Endothelial cell of umbilical vein (primary cell): Measurements from ENCODE around the gene RNH1. TPM values are rescaled to one million over a fixed set of nuclear protein-coding genes. Genes with fewer than 3 reads are reported as not detected.

Experiments
- BruUV-seq: library from RNA; stranded (reverse); fragments of 400-500 nt; replicated peaks from 2 replicates; lab custom pipeline; 2021; lab: Mats Ljungman, UMichigan
- CTCF ChIA-PET: fragments of 300-600, 350-600 bp; sonication (Branson Sonifier 250); formaldehyde crosslinking; loops from one replicate; lab custom pipeline; 2021; ENCODE audit warnings: antibody characterized with exemption, inconsistent platforms; lab: Charles Lee
- POLR2A ChIA-PET: fragments of 300-600, 350-600 bp; sonication (Branson Sonifier 250); formaldehyde crosslinking; loops from one replicate; lab custom pipeline; 2021; ENCODE audit warnings: antibody characterized with exemption, inconsistent platforms; lab: Charles Lee
- DNase-seq: peaks from one replicate; pipeline ENCODE4 v3.0.0-alpha.2; 2011; ENCODE audit warnings: low read depth, low spot score
- FAIRE-seq: peaks from 2 replicates; lab custom pipeline; 2011; peaks lifted over from hg19 to GRCh38; lab: Jason Lieb, UNC
- H2AFZ ChIP-seq: 2 replicates; pipeline ENCODE4 v1.6.0; 2012; ENCODE audit warnings: low read depth, low read length, control low read depth, inconsistent platforms
- H3K27ac ChIP-seq: 2 replicates; pipeline ENCODE4 v1.5.1; 2011; ENCODE audit warnings: low read depth, mild to moderate bottlenecking, control low read depth, low read length, moderate library complexity; ENCODE audit not compliant: insufficient read depth
- H3K27me3 ChIP-seq, 2 experiments: 2 replicates each; pipeline versions ENCODE4 v1.6.0 to v1.6.1; 2011; ENCODE audit warnings: low read length in 2 of 2, mixed read lengths in 1 of 2; ENCODE audit not compliant: control insufficient read depth in 2 of 2, insufficient read depth in 2 of 2
- H3K36me3 ChIP-seq, 2 experiments: 2 replicates in 1 of 2; 3 replicates in 1 of 2; pipeline ENCODE4 v1.5.1; 2011; ENCODE audit warnings: low read length in 2 of 2, mild to moderate bottlenecking in 1 of 2, moderate library complexity in 1 of 2; ENCODE audit not compliant: control insufficient read depth in 2 of 2, insufficient read depth in 2 of 2; ENCODE audit errors: extremely low read depth in 1 of 2
- H3K4me1 ChIP-seq: 3 replicates; pipeline ENCODE4 v1.5.1; 2011; ENCODE audit warnings: mild to moderate bottlenecking, low read length; ENCODE audit not compliant: control insufficient read depth, insufficient read depth; ENCODE audit errors: extremely low read depth
- H3K4me2 ChIP-seq: 2 replicates; pipeline ENCODE4 v1.6.1; 2011; ENCODE audit warnings: low read length, control low read depth, mixed read lengths; ENCODE audit not compliant: insufficient read depth
- H3K4me3 ChIP-seq, 3 experiments: fragments of 200-600 bp in 1 of 3; sonication (generic), shearing (Covaris generic) in 1 of 3; replicated peaks in 1 of 3; 2 replicates each; pipeline ENCODE4 v1.5.1; 2011 to 2016; ENCODE audit warnings: control low read depth in 3 of 3, low read length in 3 of 3, mild to moderate bottlenecking in 2 of 3, inconsistent platforms in 1 of 3, low read depth in 1 of 3, moderate library complexity in 1 of 3; ENCODE audit not compliant: insufficient read depth in 1 of 3
- H3K79me2 ChIP-seq: 2 replicates; pipeline ENCODE4 v1.6.0; 2012; ENCODE audit warnings: low read length, inconsistent platforms; ENCODE audit not compliant: control insufficient read depth, insufficient read depth
- H3K9ac ChIP-seq: replicated peaks from 2 replicates; pipeline ENCODE3; 2011; ENCODE audit warnings: low read length, control low read depth; ENCODE audit not compliant: insufficient read depth; ENCODE audit errors: extremely low read depth
- H3K9me1 ChIP-seq: replicated peaks from 3 replicates; pipeline ENCODE4 v1.6.0; 2011; ENCODE audit warnings: mild to moderate bottlenecking, low read length; ENCODE audit not compliant: control insufficient read depth, insufficient read depth; ENCODE audit errors: extremely low read depth
- H3K9me3 ChIP-seq: replicated peaks from 2 replicates; pipeline ENCODE4 v1.5.1; 2012; ENCODE audit warnings: low read length, inconsistent platforms; ENCODE audit not compliant: control insufficient read depth, insufficient read depth
- H4K20me1 ChIP-seq: replicated peaks from 2 replicates; pipeline ENCODE3; 2011; ENCODE audit warnings: mild to moderate bottlenecking, low read length; ENCODE audit not compliant: control insufficient read depth, insufficient read depth; ENCODE audit errors: extremely low read depth
- EZH2 ChIP-seq: IDR thresholded peaks from 2 replicates; pipeline ENCODE4 v1.6.1; 2012; ENCODE audit warnings: borderline replicate concordance, low read depth, mild to moderate bottlenecking, moderate library complexity, low read length, inconsistent platforms; ENCODE audit not compliant: severe bottlenecking
- FOS ChIP-seq: IDR thresholded peaks from 2 replicates; pipeline ENCODE4 v1.6.1; 2011; ENCODE audit warnings: mild to moderate bottlenecking, low read length, moderate library complexity, borderline replicate concordance; ENCODE audit not compliant: insufficient read depth
- GATA2 ChIP-seq: IDR thresholded peaks from 2 replicates; pipeline ENCODE4 v1.7.0; 2011; ENCODE audit warnings: low read depth, mild to moderate bottlenecking, moderate library complexity, mixed read lengths, low read length; ENCODE audit not compliant: insufficient read length, insufficient read depth
- JUN ChIP-seq: IDR thresholded peaks from 2 replicates; pipeline ENCODE4 v1.6.1; 2011; ENCODE audit warnings: borderline replicate concordance, low read depth; ENCODE audit not compliant: insufficient read length, insufficient read depth
- MYC ChIP-seq: IDR thresholded peaks from one replicate; pipeline ENCODE4 v1.6.1; 2011; ENCODE audit warnings: mild to moderate bottlenecking, low read depth, low read length
- POLR2A ChIP-seq: IDR thresholded peaks from 2 replicates; pipeline ENCODE4 v1.6.1; 2012; ENCODE audit warnings: low read depth, mild to moderate bottlenecking, control low read depth, low read length
- POLR2AphosphoS5 ChIP-seq: IDR thresholded peaks from 2 replicates; pipeline ENCODE4 v1.6.1; 2012; ENCODE audit warnings: low read depth, mild to moderate bottlenecking, control low read depth, low read length, moderate library complexity; ENCODE audit not compliant: insufficient read depth
- dilution Hi-C: fragments of 300-500 bp; cut with MboI; formaldehyde crosslinking; loops from one replicate; pipeline ENCODE4 v1.15.0; 2019; ENCODE audit warnings: low sequenced_read_pairs; ENCODE audit not compliant: extremely low pct_ligation_motif_present
- intact Hi-C: fragments of 100-400 bp; cut with micrococcal nuclease; formaldehyde crosslinking; loops from one replicate; pipeline ENCODE4 v1.10.0; 2022
- polyA plus RNA-seq, 4 experiments: library from polyadenylated mRNA; depleted of rRNA in 3 of 4; stranded (reverse) in 3 of 4; unstranded in 1 of 4; fragments of >200 nt; gene quantifications; 2 replicates each; pipeline versions ENCODE4 v1.2.1 to v1.2.3, GENCODE V29; 2011 to 2012; ENCODE audit warnings: missing spikeins in 1 of 4
- total RNA-seq: library from RNA; stranded (reverse); gene quantifications from 2 replicates; pipeline ENCODE4 v1.2.3, GENCODE V29; 2021
- TF ChIP-seq, protein P1 (sequence below): IDR thresholded peaks from 2 replicates; pipeline ENCODE4 v1.6.1; 2011; ENCODE audit not compliant: insufficient read depth, insufficient read length
- TF ChIP-seq, protein P2 (sequence below), 2 donors: IDR thresholded peaks; 1 replicate in 1 of 2; 2 replicates in 1 of 2; pipeline ENCODE4 v1.5.1; 2011; ENCODE audit warnings: low read length in 2 of 2, mild to moderate bottlenecking in 2 of 2, moderate library complexity in 2 of 2, control low read depth in 1 of 2, inconsistent platforms in 1 of 2, low read depth in 1 of 2; ENCODE audit not compliant: insufficient read depth in 1 of 2; ENCODE audit errors: extremely low read depth in 1 of 2

RNH1 gene
- total and polyA plus RNA-seq, 2 donors (not counting 3 experiments of a cell fraction or from before 2014, with no cell fraction given), result 144 to 198 TPM

DNA sequence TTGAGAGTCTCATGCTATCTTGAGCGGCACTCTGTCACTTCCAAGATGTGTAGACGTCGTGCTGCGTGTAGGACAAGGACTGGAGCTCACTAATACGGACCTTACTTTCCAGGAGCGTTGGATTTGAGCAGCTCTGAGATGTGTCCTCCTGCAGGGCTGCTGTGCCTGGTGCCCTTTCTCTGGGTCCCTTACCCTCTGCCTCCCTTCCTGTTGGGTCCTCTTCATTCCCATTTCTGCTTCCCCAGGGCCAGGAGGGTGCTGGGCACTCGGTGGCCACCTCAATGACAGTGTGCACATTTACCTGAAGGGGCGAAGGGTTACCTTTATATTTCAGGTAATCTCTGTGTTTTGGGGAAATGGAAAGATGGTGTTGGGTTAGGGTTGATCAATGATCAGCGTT, 53.0 kb downstream of the RNH1 start:
- peaks cover 65% of the 10 kb centered on the region for H3K79me2 ChIP-seq
- no TSS peak for BruUV-seq
- no peaks in the 10 kb centered on the region for H3K9me1 ChIP-seq
- no peaks in the 10 kb centered on the region for H3K27me3 ChIP-seq
- no peak overlapping the region for H3K27ac ChIP-seq
- POLR2A ChIA-PET, result no interaction called here
- DNase-seq (no peak), FAIRE-seq (no peak)
- H3K9ac ChIP-seq, result no peak overlapping the region
- peaks cover 0 to 19% of the 10 kb centered on the region in 2 experiments for H3K36me3 ChIP-seq
- H3K4me3 ChIP-seq, result no peak overlapping the region
- no peaks in the 10 kb centered on the region for H3K9me3 ChIP-seq
- no peak overlapping the region for H3K4me2 ChIP-seq
- peaks cover 8% of the 10 kb centered on the region for H3K4me1 ChIP-seq
- no peak for TF ChIP-seq EZH2
- no peak for TF ChIP-seq MYC
- TF ChIP-seq, protein P1, sequence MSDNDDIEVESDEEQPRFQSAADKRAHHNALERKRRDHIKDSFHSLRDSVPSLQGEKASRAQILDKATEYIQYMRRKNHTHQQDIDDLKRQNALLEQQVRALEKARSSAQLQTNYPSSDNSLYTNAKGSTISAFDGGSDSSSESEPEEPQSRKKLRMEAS, result no peak
- TF ChIP-seq, protein P2, sequence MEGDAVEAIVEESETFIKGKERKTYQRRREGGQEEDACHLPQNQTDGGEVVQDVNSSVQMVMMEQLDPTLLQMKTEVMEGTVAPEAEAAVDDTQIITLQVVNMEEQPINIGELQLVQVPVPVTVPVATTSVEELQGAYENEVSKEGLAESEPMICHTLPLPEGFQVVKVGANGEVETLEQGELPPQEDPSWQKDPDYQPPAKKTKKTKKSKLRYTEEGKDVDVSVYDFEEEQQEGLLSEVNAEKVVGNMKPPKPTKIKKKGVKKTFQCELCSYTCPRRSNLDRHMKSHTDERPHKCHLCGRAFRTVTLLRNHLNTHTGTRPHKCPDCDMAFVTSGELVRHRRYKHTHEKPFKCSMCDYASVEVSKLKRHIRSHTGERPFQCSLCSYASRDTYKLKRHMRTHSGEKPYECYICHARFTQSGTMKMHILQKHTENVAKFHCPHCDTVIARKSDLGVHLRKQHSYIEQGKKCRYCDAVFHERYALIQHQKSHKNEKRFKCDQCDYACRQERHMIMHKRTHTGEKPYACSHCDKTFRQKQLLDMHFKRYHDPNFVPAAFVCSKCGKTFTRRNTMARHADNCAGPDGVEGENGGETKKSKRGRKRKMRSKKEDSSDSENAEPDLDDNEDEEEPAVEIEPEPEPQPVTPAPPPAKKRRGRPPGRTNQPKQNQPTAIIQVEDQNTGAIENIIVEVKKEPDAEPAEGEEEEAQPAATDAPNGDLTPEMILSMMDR (IDR thresholded peaks at IDR 0.05; ENCODE audit: extremely low read depth in 1 of 2, insufficient read depth in 1 of 2, low read depth in 1 of 2, low read length in 2 of 2), result no peak
- TF ChIP-seq POLR2AphosphoS5, result no peak
- TF ChIP-seq POLR2A, result no peak
- no peak for TF ChIP-seq JUN
- TF ChIP-seq FOS, result no peak
- TF ChIP-seq GATA2, result no peak
- no peak overlapping the region for H2AFZ ChIP-seq
- no peaks in the 10 kb centered on the region for H4K20me1 ChIP-seq
- dilution Hi-C loops, result no loop called here
- intact Hi-C loops, result no loop called here
- CTCF ChIA-PET, result interaction anchor here (0.7 kb wide), 1 partner anchor 16 kb away, joined by 3 read pairs; no protein-coding TSS in a partner anchor
